IPS-18a (cell line): ENCODE results near the gene SH3BP5.

Source experiments
- H3K27ac ChIP-seq: one replicate; pipeline ENCODE4 v1.5.1; 2013; ENCODE audit warnings: low read length
- H3K27me3 ChIP-seq: one replicate; pipeline ENCODE4 v1.6.1; 2013; ENCODE audit warnings: mild to moderate bottlenecking, low read length; ENCODE audit not compliant: control insufficient read depth, insufficient read depth
- H3K36me3 ChIP-seq: one replicate; pipeline ENCODE4 v1.6.1; 2013; ENCODE audit warnings: low read depth, low read length; ENCODE audit not compliant: control insufficient read depth
- H3K4me1 ChIP-seq: one replicate; pipeline ENCODE4 v1.6.1; 2013; ENCODE audit warnings: low read depth, low read length; ENCODE audit not compliant: control insufficient read depth
- H3K4me3 ChIP-seq: one replicate; pipeline ENCODE4 v1.5.1; 2013; ENCODE audit warnings: low read length
- H3K9ac ChIP-seq: one replicate; pipeline ENCODE4 v1.6.1; 2013; ENCODE audit warnings: mild to moderate bottlenecking, low read length, moderate library complexity
- H3K9me3 ChIP-seq: one replicate; pipeline ENCODE4 v1.6.1; 2013; ENCODE audit warnings: low read depth, low read length; ENCODE audit not compliant: control insufficient read depth

Gene SH3BP5

GRCh38 chr3:15319136-15319535 is 13.2 kb downstream of the SH3BP5 start:
- Histone ChIP-seq H3K36me3 (no peaks in the 10 kb centered on the region), H3K9ac (no peak overlapping the region), H3K27me3 (no peaks in the 10 kb centered on the region), H3K9me3 (no peaks in the 10 kb centered on the region), H3K27ac (no peak overlapping the region), H3K4me1 (no peaks in the 10 kb centered on the region), H3K4me3 (no peak overlapping the region)

GRCh38 chr3:15318661-15319060 is 13.7 kb downstream of the SH3BP5 start:
- H3K4me3 ChIP-seq = no peak overlapping the region
- no peak overlapping the region for H3K27ac ChIP-seq
- no peaks in the 10 kb centered on the region for H3K36me3 ChIP-seq

GRCh38 chr3:15316998-15317435 is 15.4 kb downstream of the SH3BP5 start:
- H3K36me3 ChIP-seq = no peaks in the 10 kb centered on the region
- H3K4me3 ChIP-seq = no peak overlapping the region
- H3K27ac ChIP-seq = no peak overlapping the region
- no peaks in the 10 kb centered on the region for H3K9me3 ChIP-seq
- no peak overlapping the region for H3K9ac ChIP-seq
- no peaks in the 10 kb centered on the region for H3K4me1 ChIP-seq
- H3K27me3 ChIP-seq = no peaks in the 10 kb centered on the region

More at GRCh38 chr3:15318661-15319060, 13.7 kb downstream of the SH3BP5 start:
- no peak overlapping the region for H3K9ac ChIP-seq
- H3K9me3 ChIP-seq = no peaks in the 10 kb centered on the region
- H3K4me1 ChIP-seq = no peaks in the 10 kb centered on the region
- H3K27me3 ChIP-seq = no peaks in the 10 kb centered on the region

- Histone ChIP-seq H3K4me1 (peaks cover 10% of the 10 kb centered on the region), H3K27me3 (no peaks in the 10 kb centered on the region), H3K36me3 (no peaks in the 10 kb centered on the region), H3K27ac (no peak overlapping the region), H3K9ac (no peak overlapping the region), H3K4me3 (no peak overlapping the region), H3K9me3 (no peaks in the 10 kb centered on the region)
These were observed 17.4 kb downstream of the SH3BP5 start for GRCh38 chr3:15315003-15315402.

GRCh38 chr3:15314276-15314675 is 18.1 kb downstream of the SH3BP5 start:
- H3K9ac ChIP-seq = no peak overlapping the region

GRCh38 chr3:15313461-15313860 is 18.9 kb downstream of the SH3BP5 start:
- Histone ChIP-seq H3K9me3 (no peaks in the 10 kb centered on the region), H3K27ac (no peak overlapping the region), H3K9ac (no peak overlapping the region), H3K36me3 (no peaks in the 10 kb centered on the region), H3K4me3 (no peak overlapping the region), H3K4me1 (peaks cover 18% of the 10 kb centered on the region), H3K27me3 (no peaks in the 10 kb centered on the region)

More at GRCh38 chr3:15314276-15314675, 18.1 kb downstream of the SH3BP5 start:
- Histone ChIP-seq H3K4me3 (no peak overlapping the region), H3K36me3 (no peaks in the 10 kb centered on the region), H3K27ac (no peak overlapping the region), H3K27me3 (no peaks in the 10 kb centered on the region), H3K4me1 (peaks cover 15% of the 10 kb centered on the region), H3K9me3 (no peaks in the 10 kb centered on the region)

GRCh38 chr3:15312550-15312949 is 19.8 kb downstream of the SH3BP5 start:
- Histone ChIP-seq H3K9ac (no peak overlapping the region), H3K4me3 (no peak overlapping the region), H3K27ac (no peak overlapping the region), H3K27me3 (no peaks in the 10 kb centered on the region), H3K4me1 (peaks cover 23% of the 10 kb centered on the region), H3K36me3 (no peaks in the 10 kb centered on the region), H3K9me3 (no peaks in the 10 kb centered on the region)

GRCh38 chr3:15310491-15311370 is 21.7 kb downstream of the SH3BP5 start:
- Histone ChIP-seq H3K27ac (peak overlapping the region; percentile 12), H3K9me3 (no peaks in the 10 kb centered on the region), H3K36me3 (no peaks in the 10 kb centered on the region), H3K27me3 (no peaks in the 10 kb centered on the region), H3K4me1 (peaks cover 23% of the 10 kb centered on the region), H3K9ac (no peak overlapping the region), H3K4me3 (no peak overlapping the region)

- H3K27ac ChIP-seq = no peak overlapping the region
- H3K36me3 ChIP-seq = no peaks in the 10 kb centered on the region
- H3K9ac ChIP-seq = no peak overlapping the region
These were observed 22.6 kb downstream of the SH3BP5 start for GRCh38 chr3:15309662-15310335.

GRCh38 chr3:15307580-15307979 is 24.8 kb downstream of the SH3BP5 start:
- no peak overlapping the region for H3K4me3 ChIP-seq
- H3K9me3 ChIP-seq = no peaks in the 10 kb centered on the region
- no peak overlapping the region for H3K27ac ChIP-seq
- no peaks in the 10 kb centered on the region for H3K27me3 ChIP-seq
- H3K4me1 ChIP-seq = peaks cover 26% of the 10 kb centered on the region
- H3K9ac ChIP-seq = no peak overlapping the region
- H3K36me3 ChIP-seq = no peaks in the 10 kb centered on the region

More at GRCh38 chr3:15309662-15310335, 22.6 kb downstream of the SH3BP5 start:
- Histone ChIP-seq H3K4me1 (peaks cover 26% of the 10 kb centered on the region), H3K4me3 (no peak overlapping the region), H3K9me3 (no peaks in the 10 kb centered on the region), H3K27me3 (no peaks in the 10 kb centered on the region)

GRCh38 chr3:15306979-15307359 is 25.4 kb downstream of the SH3BP5 start:
- Histone ChIP-seq H3K27me3 (no peaks in the 10 kb centered on the region), H3K4me1 (peaks cover 26% of the 10 kb centered on the region), H3K4me3 (no peak overlapping the region), H3K9ac (no peak overlapping the region), H3K36me3 (peaks cover 2% of the 10 kb centered on the region), H3K9me3 (no peaks in the 10 kb centered on the region), H3K27ac (no peak overlapping the region)
